Measurements from ENCODE around the gene CHST11.

CHST11 gene

DNA sequence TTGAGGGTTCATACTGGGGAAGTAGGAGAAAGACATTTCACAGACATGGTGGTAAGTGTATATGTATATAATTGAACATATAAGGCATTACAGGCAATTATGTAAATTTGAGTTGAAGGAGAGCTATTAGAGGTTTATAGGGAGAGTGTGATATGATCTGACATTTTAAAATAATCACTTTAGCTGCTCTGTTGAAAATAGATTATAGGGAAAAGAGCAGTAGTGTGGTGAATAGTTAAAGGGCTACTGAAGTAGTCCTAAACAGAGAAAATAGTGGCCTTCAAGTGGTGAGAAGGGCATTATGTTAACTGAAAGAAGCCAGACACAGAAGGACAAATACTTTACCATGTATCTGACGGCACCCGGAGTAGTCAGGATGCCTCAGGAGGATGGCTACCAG is 267.1 kb downstream of the CHST11 start:
- TF ChIP-seq, protein P1, sequence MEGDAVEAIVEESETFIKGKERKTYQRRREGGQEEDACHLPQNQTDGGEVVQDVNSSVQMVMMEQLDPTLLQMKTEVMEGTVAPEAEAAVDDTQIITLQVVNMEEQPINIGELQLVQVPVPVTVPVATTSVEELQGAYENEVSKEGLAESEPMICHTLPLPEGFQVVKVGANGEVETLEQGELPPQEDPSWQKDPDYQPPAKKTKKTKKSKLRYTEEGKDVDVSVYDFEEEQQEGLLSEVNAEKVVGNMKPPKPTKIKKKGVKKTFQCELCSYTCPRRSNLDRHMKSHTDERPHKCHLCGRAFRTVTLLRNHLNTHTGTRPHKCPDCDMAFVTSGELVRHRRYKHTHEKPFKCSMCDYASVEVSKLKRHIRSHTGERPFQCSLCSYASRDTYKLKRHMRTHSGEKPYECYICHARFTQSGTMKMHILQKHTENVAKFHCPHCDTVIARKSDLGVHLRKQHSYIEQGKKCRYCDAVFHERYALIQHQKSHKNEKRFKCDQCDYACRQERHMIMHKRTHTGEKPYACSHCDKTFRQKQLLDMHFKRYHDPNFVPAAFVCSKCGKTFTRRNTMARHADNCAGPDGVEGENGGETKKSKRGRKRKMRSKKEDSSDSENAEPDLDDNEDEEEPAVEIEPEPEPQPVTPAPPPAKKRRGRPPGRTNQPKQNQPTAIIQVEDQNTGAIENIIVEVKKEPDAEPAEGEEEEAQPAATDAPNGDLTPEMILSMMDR (IDR thresholded peaks at IDR 0.05; ENCODE audit: borderline replicate concordance, insufficient read depth, low read depth, low read length), result no peak
- H3K4me3 ChIP-seq (ENCODE audit: low read depth, low read length), result no peak overlapping the region

DNA sequence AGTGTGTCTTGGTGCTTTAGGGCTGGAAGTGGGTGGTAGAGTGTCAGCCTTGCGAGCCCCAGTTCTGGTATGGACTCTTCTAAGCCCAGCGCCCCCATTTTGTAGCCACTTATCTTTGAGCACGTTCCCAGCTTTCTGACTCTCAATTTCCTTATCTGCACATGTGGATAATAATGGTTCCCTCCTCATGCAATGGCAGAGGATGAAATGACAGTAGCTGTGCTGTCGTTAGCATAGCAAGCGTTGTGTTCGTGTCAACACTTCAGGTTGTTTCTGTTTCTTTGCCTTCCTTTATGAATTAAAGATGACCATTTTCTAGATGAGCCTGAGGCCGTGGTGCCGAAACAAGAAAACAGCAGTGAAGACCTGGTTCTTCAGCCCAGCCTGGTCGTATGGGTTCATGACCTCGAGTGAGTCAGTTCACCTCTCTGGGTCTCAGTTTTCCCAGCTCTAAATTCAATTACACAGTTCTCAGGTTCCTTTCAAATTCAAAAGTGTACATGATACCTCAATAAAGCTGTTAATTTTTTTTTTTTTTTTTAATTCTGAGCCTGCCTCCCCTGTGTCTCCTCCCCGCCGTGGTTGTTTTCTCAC is 268.3 kb downstream of the CHST11 start:
- TF ChIP-seq, protein P1 (IDR thresholded peaks at IDR 0.05; ENCODE audit: borderline replicate concordance, insufficient read depth, low read depth, low read length), result no peak
- H3K4me3 ChIP-seq (ENCODE audit: low read depth, low read length), result no peak overlapping the region

DNA sequence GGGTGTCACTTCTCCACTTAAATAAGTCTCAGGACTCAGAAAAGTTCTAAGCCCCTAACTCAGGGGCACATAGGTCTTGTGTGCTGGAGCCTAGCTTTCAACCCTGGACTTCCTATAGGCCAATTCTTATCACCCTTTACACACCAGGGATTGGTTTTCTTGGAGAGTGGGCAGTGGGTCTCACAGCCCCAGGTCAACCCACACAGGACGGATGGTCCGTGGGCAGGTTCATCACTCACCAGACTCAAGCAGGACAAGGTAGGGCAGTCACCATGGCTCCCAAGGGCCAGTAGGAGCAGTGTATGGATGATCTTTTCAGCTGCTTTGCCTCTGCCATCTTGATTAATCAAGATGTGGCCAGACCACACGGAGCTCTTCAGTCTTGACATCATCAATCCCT is 268.9 kb downstream of the CHST11 start:
- H3K4me3 ChIP-seq (ENCODE audit: low read depth, low read length), result no peak overlapping the region
- TF ChIP-seq, protein P1 (IDR thresholded peaks at IDR 0.05; ENCODE audit: borderline replicate concordance, insufficient read depth, low read depth, low read length), result no peak

DNA sequence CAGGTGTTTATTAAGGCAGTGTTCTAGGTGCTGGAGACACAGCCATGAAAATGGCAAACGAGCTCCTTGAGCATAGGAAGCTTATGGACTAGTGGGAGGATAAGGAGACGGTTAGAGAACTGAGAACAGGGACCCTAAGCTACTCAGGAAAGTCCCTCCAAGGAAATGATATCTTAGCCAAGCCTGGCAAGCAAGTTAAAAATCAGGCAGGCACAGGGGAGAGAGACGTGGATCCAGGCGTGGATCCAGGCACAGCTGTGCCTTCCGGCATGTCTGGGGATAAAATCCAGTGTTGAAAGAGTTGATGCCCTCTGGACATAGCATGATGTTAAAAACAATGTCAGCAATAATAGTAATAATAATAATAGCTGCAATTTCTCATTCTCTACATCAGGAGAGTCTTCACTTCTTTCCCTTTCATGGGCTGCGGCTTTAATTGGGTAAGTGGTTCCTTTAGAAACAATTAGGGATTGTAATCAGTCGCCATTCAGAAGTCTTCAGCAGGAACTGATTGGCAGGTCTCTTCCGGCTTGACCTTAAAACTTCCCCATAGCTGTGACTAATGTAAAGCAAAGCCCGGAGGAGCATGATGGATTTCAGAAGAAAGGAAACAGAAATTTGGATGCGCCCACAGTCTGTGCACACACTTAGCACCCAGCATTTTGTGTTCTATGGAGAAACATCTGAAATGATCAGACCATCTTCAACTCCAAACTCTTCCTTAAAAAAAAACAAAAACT is 271.1 kb downstream of the CHST11 start:
- TF ChIP-seq, protein P1 (IDR thresholded peaks at IDR 0.05; ENCODE audit: borderline replicate concordance, insufficient read depth, low read depth, low read length), result no peak
- no peak overlapping the region for H3K4me3 ChIP-seq (ENCODE audit: low read depth, low read length)

DNA sequence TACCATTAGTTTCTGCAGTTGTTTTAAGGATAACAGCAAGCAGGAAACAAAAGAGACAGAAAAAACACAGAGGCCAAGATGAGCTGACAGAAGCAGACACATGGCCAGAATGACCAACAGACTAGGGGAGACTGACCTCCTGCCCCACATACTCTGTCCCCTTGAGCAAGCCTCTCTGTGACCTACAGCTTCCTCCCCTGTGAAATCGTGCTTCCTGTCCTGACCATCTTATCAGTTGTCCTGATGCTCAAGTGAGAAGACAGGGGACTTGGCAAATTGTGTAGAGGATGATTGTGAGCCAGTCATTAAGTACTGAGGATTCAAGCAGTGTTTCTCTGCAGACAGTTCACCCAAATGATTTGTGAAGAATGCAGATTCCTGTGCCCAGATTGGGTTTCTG is 272.3 kb downstream of the CHST11 start:
- TF ChIP-seq, protein P1 (IDR thresholded peaks at IDR 0.05; ENCODE audit: borderline replicate concordance, insufficient read depth, low read depth, low read length), result no peak
- H3K4me3 ChIP-seq (ENCODE audit: low read depth, low read length), result no peak overlapping the region

DNA sequence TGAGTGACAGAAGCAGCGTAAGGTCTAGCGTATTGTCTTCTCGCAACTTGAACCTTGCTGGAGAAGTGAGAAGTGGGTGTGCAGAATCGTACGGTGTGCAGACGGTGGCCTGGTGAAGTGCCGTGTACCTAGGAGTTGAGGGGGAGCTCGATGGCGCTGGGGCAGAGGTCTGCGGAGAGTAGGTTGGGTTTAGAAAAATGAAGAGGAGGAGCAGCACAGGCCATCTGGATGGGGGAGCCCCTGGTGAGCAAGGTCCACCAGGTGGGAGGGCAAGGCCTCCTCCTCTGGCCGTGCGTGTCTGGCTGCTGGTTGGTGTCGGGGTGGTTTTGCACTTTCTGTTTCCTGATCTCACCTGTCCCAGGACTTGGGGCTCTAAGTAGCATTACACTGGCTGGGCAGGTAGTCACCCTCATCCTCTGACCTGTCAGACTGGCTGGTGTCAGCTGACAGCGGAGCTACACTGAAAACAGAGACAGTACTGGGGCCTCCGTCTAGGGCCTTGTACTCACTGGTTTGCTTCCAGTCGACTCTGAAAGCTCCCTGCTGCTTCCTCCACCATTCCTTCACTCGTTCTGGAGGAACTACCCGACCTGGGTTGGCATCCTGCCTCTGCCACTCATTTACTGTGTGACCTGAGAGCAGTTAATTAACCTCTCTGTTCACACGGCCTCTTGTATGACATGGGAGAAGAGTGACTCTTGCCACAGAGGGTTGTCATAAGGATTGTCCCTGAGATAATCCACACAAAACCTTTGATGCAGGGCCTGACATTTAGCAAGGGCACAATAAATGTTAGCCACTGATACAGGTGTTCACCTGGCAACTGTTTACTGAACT is 273.1 kb downstream of the CHST11 start:
- TF ChIP-seq, protein P1 (IDR thresholded peaks at IDR 0.05; ENCODE audit: borderline replicate concordance, insufficient read depth, low read depth, low read length), result no peak
- H3K4me3 ChIP-seq (ENCODE audit: low read depth, low read length), result no peak overlapping the region
